Stomach (tissue), 4 donors: Measurements from ENCODE around the gene NFKBIZ.

Experiments used
- EP300 ChIP-seq: sonication (generic); formaldehyde crosslinking; IDR thresholded peaks from one replicate; pipeline ENCODE4 v1.6.1; 2017; ENCODE audit warnings: antibody characterized with exemption
- POLR2A ChIP-seq, 4 donors: fragments of 450-650 bp; IDR thresholded peaks; one replicate each; pipeline ENCODE4 v1.6.1; 2016; ENCODE audit warnings: antibody characterized with exemption in 4 of 4, control low read depth in 2 of 4, mild to moderate bottlenecking in 1 of 4, moderate library complexity in 1 of 4
- TF ChIP-seq, protein P1 (sequence below), 7 experiments: fragments of 450-650 bp in 4 of 7; fragments of 200-600 bp in 3 of 7; sonication (generic) in 3 of 7; IDR thresholded peaks; one replicate each; pipeline ENCODE4 v1.5.1; 2016 to 2019; ENCODE audit warnings: antibody characterized with exemption in 7 of 7, control low read depth in 2 of 7, mild to moderate bottlenecking in 1 of 7

DNA sequence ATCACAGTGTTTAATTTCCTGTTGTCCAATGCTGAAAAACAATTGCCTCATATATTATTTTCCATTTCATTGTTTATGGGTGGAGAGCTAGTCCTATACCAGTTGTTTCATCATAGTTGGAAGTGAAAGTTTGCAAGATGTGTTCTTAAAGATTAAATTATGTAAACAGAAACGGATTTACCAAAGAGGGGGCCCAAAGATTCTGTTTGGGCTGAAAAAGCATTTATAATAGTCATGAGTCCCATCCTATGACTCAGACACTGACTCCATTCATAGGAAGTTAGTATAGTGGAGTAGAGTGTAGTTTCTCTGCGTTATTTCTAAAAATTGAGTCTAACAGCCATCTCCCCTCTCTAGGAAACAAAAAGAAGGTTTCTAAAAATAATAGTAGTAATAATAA lies 24.3 kb downstream of the NFKBIZ start:
- TF ChIP-seq POLR2A (IDR thresholded peaks at IDR 0.05): no peak
- TF ChIP-seq, protein P1, sequence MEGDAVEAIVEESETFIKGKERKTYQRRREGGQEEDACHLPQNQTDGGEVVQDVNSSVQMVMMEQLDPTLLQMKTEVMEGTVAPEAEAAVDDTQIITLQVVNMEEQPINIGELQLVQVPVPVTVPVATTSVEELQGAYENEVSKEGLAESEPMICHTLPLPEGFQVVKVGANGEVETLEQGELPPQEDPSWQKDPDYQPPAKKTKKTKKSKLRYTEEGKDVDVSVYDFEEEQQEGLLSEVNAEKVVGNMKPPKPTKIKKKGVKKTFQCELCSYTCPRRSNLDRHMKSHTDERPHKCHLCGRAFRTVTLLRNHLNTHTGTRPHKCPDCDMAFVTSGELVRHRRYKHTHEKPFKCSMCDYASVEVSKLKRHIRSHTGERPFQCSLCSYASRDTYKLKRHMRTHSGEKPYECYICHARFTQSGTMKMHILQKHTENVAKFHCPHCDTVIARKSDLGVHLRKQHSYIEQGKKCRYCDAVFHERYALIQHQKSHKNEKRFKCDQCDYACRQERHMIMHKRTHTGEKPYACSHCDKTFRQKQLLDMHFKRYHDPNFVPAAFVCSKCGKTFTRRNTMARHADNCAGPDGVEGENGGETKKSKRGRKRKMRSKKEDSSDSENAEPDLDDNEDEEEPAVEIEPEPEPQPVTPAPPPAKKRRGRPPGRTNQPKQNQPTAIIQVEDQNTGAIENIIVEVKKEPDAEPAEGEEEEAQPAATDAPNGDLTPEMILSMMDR (IDR thresholded peaks at IDR 0.05): no peak
- no peak for TF ChIP-seq EP300
